Mononuclear cell (primary cell): ENCODE results near the gene DSN1. TPM values are rescaled to one million over a fixed set of nuclear protein-coding genes. Genes with fewer than 3 reads are reported as not detected.

Source experiments
- H3K27me3 ChIP-seq: 2 replicates; pipeline ENCODE4 v1.6.0; 2011; ENCODE audit warnings: low read length, control low read depth; ENCODE audit not compliant: insufficient read depth
- H3K4me1 ChIP-seq: 2 replicates; pipeline ENCODE4 v1.5.1; 2011; ENCODE audit warnings: mild to moderate bottlenecking, low read length, control low read depth; ENCODE audit not compliant: insufficient read depth
- H3K4me3 ChIP-seq: 2 replicates; pipeline ENCODE4 v1.5.1; 2011; ENCODE audit warnings: mild to moderate bottlenecking, low read length, moderate library complexity
- H3K9me3 ChIP-seq: 2 replicates; pipeline ENCODE4 v1.5.1; 2011; ENCODE audit warnings: low read depth, mild to moderate bottlenecking, control low read depth, low read length
- total RNA-seq: library from RNA; depleted of rRNA; stranded (reverse); fragments of >200 nt; gene quantifications from one replicate; pipeline ENCODE4 v1.2.3, GENCODE V29; 2012

Gene DSN1
- 10.2 TPM for total RNA-seq

- peak within 1 kb of the TSS; percentile 88 for H3K4me3 ChIP-seq
- H3K27me3 ChIP-seq = no peaks in the 10 kb centered on the region
- H3K4me1 ChIP-seq = peaks cover 17% of the 10 kb centered on the region
- H3K9me3 ChIP-seq = no peaks in the 10 kb centered on the region
These were observed at the start of gene DSN1 for GRCh38 chr20:36773597-36774390. Gene DSN1, minus strand, starts transcription at chr20:36773763. Its CDS starts 2,305 bp downstream, at chr20:36771458.

- Histone ChIP-seq H3K9me3 (no peaks in the 10 kb centered on the region), H3K27me3 (no peaks in the 10 kb centered on the region), H3K4me1 (peaks cover 9% of the 10 kb centered on the region), H3K4me3 (no peak overlapping the region)
These were observed 49.6 kb upstream of the DSN1 start for GRCh38 chr20:36823121-36823520.

- Histone ChIP-seq H3K4me1 (no peaks in the 10 kb centered on the region), H3K4me3 (no peak overlapping the region), H3K27me3 (no peaks in the 10 kb centered on the region), H3K9me3 (no peaks in the 10 kb centered on the region)
These were observed 48.4 kb upstream of the DSN1 start for GRCh38 chr20:36821964-36822437.

- no peaks in the 10 kb centered on the region for H3K9me3 ChIP-seq
- H3K4me3 ChIP-seq = no peak overlapping the region
- no peaks in the 10 kb centered on the region for H3K27me3 ChIP-seq
- H3K4me1 ChIP-seq = no peaks in the 10 kb centered on the region
These were observed 47.4 kb upstream of the DSN1 start for GRCh38 chr20:36820928-36821327.

GRCh38 chr20:36820073-36820472 is 46.5 kb upstream of the DSN1 start:
- no peaks in the 10 kb centered on the region for H3K4me1 ChIP-seq
- no peak overlapping the region for H3K4me3 ChIP-seq
- no peaks in the 10 kb centered on the region for H3K9me3 ChIP-seq
- H3K27me3 ChIP-seq = no peaks in the 10 kb centered on the region

GRCh38 chr20:36819659-36820058 is 46.1 kb upstream of the DSN1 start:
- Histone ChIP-seq H3K27me3 (no peaks in the 10 kb centered on the region), H3K4me3 (no peak overlapping the region), H3K9me3 (no peaks in the 10 kb centered on the region), H3K4me1 (no peaks in the 10 kb centered on the region)

- H3K4me3 ChIP-seq = no peak overlapping the region
- H3K27me3 ChIP-seq = no peaks in the 10 kb centered on the region
- H3K9me3 ChIP-seq = no peaks in the 10 kb centered on the region
- H3K4me1 ChIP-seq = no peaks in the 10 kb centered on the region
These were observed 45.3 kb upstream of the DSN1 start for GRCh38 chr20:36818861-36819260.

GRCh38 chr20:36818185-36818584 is 44.6 kb upstream of the DSN1 start:
- H3K4me3 ChIP-seq = no peak overlapping the region
- H3K4me1 ChIP-seq = no peaks in the 10 kb centered on the region
- no peaks in the 10 kb centered on the region for H3K27me3 ChIP-seq
- no peaks in the 10 kb centered on the region for H3K9me3 ChIP-seq

GRCh38 chr20:36817496-36817895 is 43.9 kb upstream of the DSN1 start:
- Histone ChIP-seq H3K4me1 (no peaks in the 10 kb centered on the region), H3K9me3 (no peaks in the 10 kb centered on the region), H3K4me3 (no peak overlapping the region), H3K27me3 (no peaks in the 10 kb centered on the region)

GRCh38 chr20:36815454-36816091 is 42.0 kb upstream of the DSN1 start:
- no peaks in the 10 kb centered on the region for H3K4me1 ChIP-seq
- H3K9me3 ChIP-seq = no peaks in the 10 kb centered on the region
- H3K4me3 ChIP-seq = no peak overlapping the region

GRCh38 chr20:36812594-36813463 is 39.3 kb upstream of the DSN1 start:
- Histone ChIP-seq H3K27me3 (no peaks in the 10 kb centered on the region), H3K4me1 (peaks cover 12% of the 10 kb centered on the region), H3K4me3 (no peak overlapping the region), H3K9me3 (no peaks in the 10 kb centered on the region)

More at GRCh38 chr20:36815454-36816091, 42.0 kb upstream of the DSN1 start:
- H3K27me3 ChIP-seq = no peaks in the 10 kb centered on the region

- no peaks in the 10 kb centered on the region for H3K9me3 ChIP-seq
- no peaks in the 10 kb centered on the region for H3K27me3 ChIP-seq
- H3K4me1 ChIP-seq = peaks cover 12% of the 10 kb centered on the region
- H3K4me3 ChIP-seq = no peak overlapping the region
These were observed 35.0 kb upstream of the DSN1 start for GRCh38 chr20:36808317-36809257.

GRCh38 chr20:36806049-36806448 is 32.5 kb upstream of the DSN1 start:
- no peak overlapping the region for H3K4me3 ChIP-seq
- peaks cover 12% of the 10 kb centered on the region for H3K4me1 ChIP-seq
- H3K9me3 ChIP-seq = no peaks in the 10 kb centered on the region
- H3K27me3 ChIP-seq = no peaks in the 10 kb centered on the region

GRCh38 chr20:36805396-36805795 is 31.8 kb upstream of the DSN1 start:
- Histone ChIP-seq H3K4me1 (peaks cover 12% of the 10 kb centered on the region), H3K9me3 (no peaks in the 10 kb centered on the region), H3K4me3 (no peak overlapping the region), H3K27me3 (no peaks in the 10 kb centered on the region)
